Neural cell (in vitro differentiated cells): ENCODE data around the gene RFNG. TPM values are rescaled to one million over a fixed set of nuclear protein-coding genes. Genes with fewer than 3 reads are reported as not detected.

Experiments
- H2AFZ ChIP-seq: fragments of 200-600, 300-800 bp; sonication (generic), shearing (Covaris generic); 2 replicates; pipeline ENCODE4 v1.6.0; 2014; ENCODE audit warnings: low read depth, mild to moderate bottlenecking, antibody characterized with exemption, low read length, moderate library complexity
- H3F3A ChIP-seq: fragments of 200-600 bp; shearing (Covaris generic); 2 replicates; pipeline ENCODE4 v1.6.1; 2016; ENCODE audit warnings: mild to moderate bottlenecking, moderate library complexity, mixed read lengths, antibody characterized with exemption, low read length; ENCODE audit not compliant: insufficient read depth, poor library complexity, severe bottlenecking
- H3K27ac ChIP-seq: fragments of 200-600, 300-800 bp; sonication (generic), shearing (Covaris generic); 2 replicates; pipeline ENCODE4 v1.5.1; 2014; ENCODE audit warnings: mild to moderate bottlenecking, low read length, moderate library complexity
- H3K27me3 ChIP-seq: fragments of 300-800, 200-600 bp; sonication (generic), shearing (Covaris generic); 2 replicates; pipeline ENCODE4 v1.6.0; 2014; ENCODE audit warnings: mild to moderate bottlenecking, low read depth, low read length, moderate library complexity; ENCODE audit not compliant: insufficient read depth
- H3K36me3 ChIP-seq: fragments of 300-800, 200-600 bp; sonication (generic), shearing (Covaris generic); 2 replicates; pipeline ENCODE4 v1.5.1; 2014; ENCODE audit warnings: mild to moderate bottlenecking, antibody characterized with exemption, low read length, moderate library complexity; ENCODE audit not compliant: insufficient read depth
- H3K4me2 ChIP-seq: fragments of 300-800, 200-600 bp; sonication (generic), shearing (Covaris generic); 2 replicates; pipeline ENCODE4 v1.6.0; 2014; ENCODE audit warnings: mild to moderate bottlenecking, low read length
- H3K4me3 ChIP-seq: fragments of 300-800, 200-600 bp; sonication (generic), shearing (Covaris generic); 2 replicates; pipeline ENCODE4 v1.5.1; 2014; ENCODE audit warnings: mild to moderate bottlenecking, low read length, moderate library complexity
- H3K79me2 ChIP-seq: fragments of 200-600 bp; shearing (Covaris generic); replicated peaks from 2 replicates; pipeline ENCODE4 v1.6.0; 2014; ENCODE audit warnings: mild to moderate bottlenecking, low read length, moderate library complexity; ENCODE audit not compliant: insufficient read depth
- H3K9ac ChIP-seq: fragments of 300-800, 200-600 bp; sonication (generic), shearing (Covaris generic); 2 replicates; pipeline ENCODE4 v1.6.1; 2016; ENCODE audit warnings: mild to moderate bottlenecking, low read length, mixed read lengths
- H3K9me2 ChIP-seq: fragments of 200-600 bp; shearing (Covaris generic); 2 replicates; pipeline ENCODE4 v1.6.1; 2016; ENCODE audit warnings: mild to moderate bottlenecking, low read length, mixed read lengths; ENCODE audit not compliant: insufficient read depth
- H3K9me3 ChIP-seq: fragments of 200-600, 300-800 bp; sonication (generic), shearing (Covaris generic); 2 replicates; pipeline ENCODE4 v1.6.1; 2016; ENCODE audit warnings: mild to moderate bottlenecking, mixed run types, low read length, moderate library complexity, mixed read lengths
- H4K20me1 ChIP-seq: fragments of 200-600 bp; shearing (Covaris generic); 2 replicates; pipeline ENCODE4 v1.6.1; 2016; ENCODE audit warnings: mild to moderate bottlenecking, mixed run types; ENCODE audit not compliant: insufficient read depth
- CTCF ChIP-seq: fragments of 450-650 bp; IDR thresholded peaks from 2 replicates; pipeline ENCODE4 v1.5.1; 2014; ENCODE audit warnings: antibody characterized with exemption, mild to moderate bottlenecking, moderate library complexity; ENCODE audit not compliant: poor library complexity, severe bottlenecking
- EP300 ChIP-seq: fragments of 450-650 bp; conservative IDR thresholded peaks from 2 replicates; pipeline ENCODE4 v1.6.1; 2014; ENCODE audit warnings: antibody characterized with exemption, mild to moderate bottlenecking, moderate library complexity; ENCODE audit not compliant: poor library complexity, severe bottlenecking
- EZH2 ChIP-seq: fragments of 200-600, 300-800 bp; shearing (Covaris generic), sonication (generic); IDR thresholded peaks from 2 replicates; pipeline ENCODE4 v1.6.1; 2014; ENCODE audit warnings: antibody characterized with exemption, low read length, borderline replicate concordance, mild to moderate bottlenecking; ENCODE audit not compliant: insufficient read depth, poor library complexity, severe bottlenecking
- MXI1 ChIP-seq: fragments of 450-650 bp; conservative IDR thresholded peaks from 2 replicates; pipeline ENCODE4 v1.6.1; 2014; ENCODE audit warnings: antibody characterized with exemption, mild to moderate bottlenecking; ENCODE audit not compliant: poor library complexity, severe bottlenecking
- POLR2AphosphoS5 ChIP-seq: IDR thresholded peaks from 2 replicates; pipeline ENCODE4 v1.6.1; 2012
- RAD21 ChIP-seq: fragments of 450-650 bp; conservative IDR thresholded peaks from 2 replicates; pipeline ENCODE4 v1.6.1; 2014; ENCODE audit warnings: antibody characterized with exemption, mild to moderate bottlenecking, moderate library complexity
- REST ChIP-seq: IDR thresholded peaks from 2 replicates; pipeline ENCODE4 v1.6.1; 2012; ENCODE audit warnings: borderline replicate concordance
- SMC3 ChIP-seq: fragments of 450-650 bp; conservative IDR thresholded peaks from 2 replicates; pipeline ENCODE4 v1.6.1; 2014; ENCODE audit warnings: antibody characterized with exemption, mild to moderate bottlenecking, moderate library complexity; ENCODE audit not compliant: poor library complexity
- TAF1 ChIP-seq: IDR thresholded peaks from 2 replicates; pipeline ENCODE4 v1.6.1; 2012; ENCODE audit warnings: low read depth
- polyA plus RNA-seq: library from polyadenylated mRNA; depleted of rRNA; stranded (reverse); fragments of >200 nt; gene quantifications from 2 replicates; pipeline ENCODE4 v1.2.3, GENCODE V29; 2014

The RFNG gene
- polyA plus RNA-seq, 1 donor from 2014 or later = 176 TPM

- TF ChIP-seq CTCF (no peak), EP300 (no peak), SMC3 (no peak), MXI1 (no peak), POLR2AphosphoS5 (no peak), TAF1 (no peak), REST (no peak), RAD21 (no peak), EZH2 (no peak)
Measured at GRCh38 chr17:82008941-82009405, 42.6 kb downstream of the RFNG start.

GRCh38 chr17:82008258-82008940, 43.2 kb downstream of the RFNG start:
- Histone ChIP-seq H3K4me3 (no peak overlapping the region), H3K9me3 (no peaks in the 10 kb centered on the region), H4K20me1 (no peaks in the 10 kb centered on the region), H2AFZ (no peak overlapping the region), H3K27ac (no peak overlapping the region), H3K9ac (no peak overlapping the region), H3K27me3 (no peaks in the 10 kb centered on the region), H3K9me2 (no peaks in the 10 kb centered on the region), H3K79me2 (no peaks in the 10 kb centered on the region), H3K4me2 (no peak overlapping the region), H3K36me3 (no peaks in the 10 kb centered on the region), H3F3A (no peaks in the 10 kb centered on the region)
- TF ChIP-seq RAD21 (no peak), CTCF (no peak), EP300 (no peak), MXI1 (no peak)

More at GRCh38 chr17:82008941-82009405, 42.6 kb downstream of the RFNG start:
- H3K9me3 ChIP-seq = no peaks in the 10 kb centered on the region
- no peaks in the 10 kb centered on the region for H3K36me3 ChIP-seq
- no peaks in the 10 kb centered on the region for H3K9me2 ChIP-seq
- H4K20me1 ChIP-seq = no peaks in the 10 kb centered on the region
- H3K27me3 ChIP-seq = no peaks in the 10 kb centered on the region
- H3F3A ChIP-seq = no peaks in the 10 kb centered on the region
- no peak overlapping the region for H3K9ac ChIP-seq
- H2AFZ ChIP-seq = no peak overlapping the region
- H3K4me3 ChIP-seq = no peak overlapping the region
- no peak overlapping the region for H3K27ac ChIP-seq
- H3K79me2 ChIP-seq = no peaks in the 10 kb centered on the region
- no peak overlapping the region for H3K4me2 ChIP-seq
